ENCODE measurements around the gene KRT71. TPM values are rescaled to one million over a fixed set of nuclear protein-coding genes. Genes with fewer than 3 reads are reported as not detected.
"Not testable (repeated sequence)": the region's sequence is repeated elsewhere in the genome, so short reads cannot be mapped to it uniquely, and the experiment has no call there.

Gene KRT71
- total RNA-seq, 1 donor from 2014 or later, result not detected

GRCh38 chr12:52501490-52501889 lies 51.5 kb downstream of the KRT71 start:
- Histone ChIP-seq H3K27ac (no peak overlapping the region), H3K36me3 (no peaks in the 10 kb centered on the region), H3K9me3 (no peaks in the 10 kb centered on the region), H3K27me3 (ENCODE audit: low read depth) (no peaks in the 10 kb centered on the region), H3K4me3 (no peak overlapping the region), H3K4me1 (no peaks in the 10 kb centered on the region)
- intact Hi-C loops (cut with DNase I), result no loop called here
- no peak for TF ChIP-seq CTCF (IDR thresholded peaks at IDR 0.05)
- no peak for ATAC-seq
- no peak for DNase-seq

GRCh38 chr12:52500574-52500973 lies 52.4 kb downstream of the KRT71 start:
- intact Hi-C loops (cut with DNase I); DNase-seq; H3K36me3 ChIP-seq; ATAC-seq; H3K27me3 ChIP-seq (ENCODE audit: low read depth); H3K27ac ChIP-seq; H3K4me3 ChIP-seq; H3K9me3 ChIP-seq; H3K4me1 ChIP-seq: not testable (repeated sequence)

- H3K36me3 ChIP-seq, result no peaks in the 10 kb centered on the region
- intact Hi-C loops (cut with DNase I), result no loop called here
Observed at GRCh38 chr12:52499806-52500560, 53.0 kb downstream of the KRT71 start.

GRCh38 chr12:52498946-52499345 lies 54.0 kb downstream of the KRT71 start:
- ATAC-seq (no peak), DNase-seq (no peak)
- Histone ChIP-seq H3K9me3 (no peaks in the 10 kb centered on the region), H3K27ac (no peak overlapping the region), H3K4me3 (no peak overlapping the region), H3K4me1 (peaks cover 17% of the 10 kb centered on the region), H3K36me3 (no peaks in the 10 kb centered on the region), H3K27me3 (ENCODE audit: low read depth) (no peaks in the 10 kb centered on the region)
- intact Hi-C loops (cut with DNase I), result no loop called here
- no peak for TF ChIP-seq CTCF (IDR thresholded peaks at IDR 0.05)

More at GRCh38 chr12:52499806-52500560, 53.0 kb downstream of the KRT71 start:
- DNase-seq (no peak), ATAC-seq (no peak)
- Histone ChIP-seq H3K9me3 (no peaks in the 10 kb centered on the region), H3K4me1 (peaks cover 11% of the 10 kb centered on the region), H3K27me3 (ENCODE audit: low read depth) (no peaks in the 10 kb centered on the region), H3K4me3 (no peak overlapping the region), H3K27ac (no peak overlapping the region)
- no peak for TF ChIP-seq CTCF (IDR thresholded peaks at IDR 0.05)

GRCh38 chr12:52497975-52498374 lies 55.0 kb downstream of the KRT71 start:
- intact Hi-C loops (cut with DNase I), result no loop called here
- DNase-seq (no peak), ATAC-seq (no peak)
- Histone ChIP-seq H3K36me3 (no peaks in the 10 kb centered on the region), H3K4me3 (no peak overlapping the region), H3K9me3 (no peaks in the 10 kb centered on the region), H3K27ac (no peak overlapping the region), H3K27me3 (ENCODE audit: low read depth) (no peaks in the 10 kb centered on the region), H3K4me1 (peaks cover 17% of the 10 kb centered on the region)
- no peak for TF ChIP-seq CTCF (IDR thresholded peaks at IDR 0.05)

- no peak for ATAC-seq
- intact Hi-C loops (cut with DNase I), result no loop called here
- peaks cover 17% of the 10 kb centered on the region for H3K4me1 ChIP-seq
Observed at GRCh38 chr12:52496590-52497071, 56.3 kb downstream of the KRT71 start.

More at GRCh38 chr12:52496590-52497071, 56.3 kb downstream of the KRT71 start:
- no peak for DNase-seq
- no peak for TF ChIP-seq CTCF (IDR thresholded peaks at IDR 0.05)
- no peaks in the 10 kb centered on the region for H3K9me3 ChIP-seq
- H3K27me3 ChIP-seq (ENCODE audit: low read depth), result no peaks in the 10 kb centered on the region
- no peaks in the 10 kb centered on the region for H3K36me3 ChIP-seq
- no peak overlapping the region for H3K27ac ChIP-seq
- no peak overlapping the region for H3K4me3 ChIP-seq
